HG02642 (cell line): ENCODE measurements around the gene GLDC.
"Not testable (repeated sequence)": the region's sequence is repeated elsewhere in the genome, so short reads cannot be mapped to it uniquely, and the experiment has no call there.

Experiments used
- ATAC-seq: cut with Tn5 transposase; IDR thresholded peaks from one replicate; pipeline ENCODE4 v1.9.1; 2021; ENCODE audit warnings: mild to moderate bottlenecking; ENCODE audit not compliant: unreplicated experiment, poor library complexity

Gene GLDC

GRCh38 chr9:6625363-6625762 lies 20.2 kb downstream of the GLDC start:
- ATAC-seq, result no peak

GRCh38 chr9:6622784-6623183 lies 22.7 kb downstream of the GLDC start:
- ATAC-seq, result not testable (repeated sequence)

- ATAC-seq, result no peak
Measured at GRCh38 chr9:6620796-6621195, 24.7 kb downstream of the GLDC start.

- no peak for ATAC-seq
Measured at GRCh38 chr9:6620353-6620752, 25.2 kb downstream of the GLDC start.

- ATAC-seq, result no peak
Measured at GRCh38 chr9:6619909-6620308, 25.6 kb downstream of the GLDC start.

GRCh38 chr9:6616951-6617602 lies 28.5 kb downstream of the GLDC start:
- ATAC-seq, result no peak

- no peak for ATAC-seq
Measured at GRCh38 chr9:6614489-6614888, 31.0 kb downstream of the GLDC start.

GRCh38 chr9:6611865-6612264 lies 33.7 kb downstream of the GLDC start:
- no peak for ATAC-seq

- ATAC-seq, result no peak
Measured at GRCh38 chr9:6610073-6610472, 35.5 kb downstream of the GLDC start.

GRCh38 chr9:6609497-6610016 lies 36.0 kb downstream of the GLDC start:
- ATAC-seq, result no peak

- ATAC-seq, result peak; percentile 88
Measured at GRCh38 chr9:6605202-6605601, 40.3 kb downstream of the GLDC start.

- no peak for ATAC-seq
Measured at GRCh38 chr9:6600426-6600825, 45.1 kb downstream of the GLDC start.

GRCh38 chr9:6600006-6600405 lies 45.5 kb downstream of the GLDC start:
- no peak for ATAC-seq

- peak; percentile 97 for ATAC-seq
Measured at GRCh38 chr9:6598249-6598725, 47.2 kb downstream of the GLDC start.

GRCh38 chr9:6592791-6593190 lies 52.7 kb downstream of the GLDC start:
- ATAC-seq, result no peak

- no peak for ATAC-seq
Measured at GRCh38 chr9:6592231-6592630, 53.3 kb downstream of the GLDC start.

- ATAC-seq, result no peak
Measured at GRCh38 chr9:6590772-6591384, 54.7 kb downstream of the GLDC start.

- no peak for ATAC-seq
Measured at GRCh38 chr9:6590334-6590733, 55.2 kb downstream of the GLDC start.

- no peak for ATAC-seq
Measured at GRCh38 chr9:6584881-6585597, 60.5 kb downstream of the GLDC start.

- no peak for ATAC-seq
Measured at GRCh38 chr9:6581253-6581652, 64.3 kb downstream of the GLDC start.

GRCh38 chr9:6579613-6580012 lies 65.9 kb downstream of the GLDC start:
- ATAC-seq, result no peak
